Stimulated activated CD4-positive, alpha-beta T cell treated with anti-CD3 and anti-CD28 coated beads, Interleukin-2, amount 100 ng/mL, for 24 hours (primary cell): ENCODE measurements around the gene ZNF433.

ENCODE experiments used
- DNase-seq, 2 donors: peaks; one replicate each; pipeline ENCODE4 v3.0.0-alpha.2; 2020

The ZNF433 gene

GRCh38 chr19:11987405-11988281 lies 47.8 kb downstream of the ZNF433 start:
- DNase-seq = peak; percentile 96 to 97

- DNase-seq = no peak
Measured at GRCh38 chr19:11986754-11987153, 48.7 kb downstream of the ZNF433 start.

- DNase-seq = peak; percentile 9 to 21
Measured at GRCh38 chr19:11984986-11985385, 50.5 kb downstream of the ZNF433 start.

GRCh38 chr19:11982526-11982925 lies 53.0 kb downstream of the ZNF433 start:
- no peak for DNase-seq

DNA sequence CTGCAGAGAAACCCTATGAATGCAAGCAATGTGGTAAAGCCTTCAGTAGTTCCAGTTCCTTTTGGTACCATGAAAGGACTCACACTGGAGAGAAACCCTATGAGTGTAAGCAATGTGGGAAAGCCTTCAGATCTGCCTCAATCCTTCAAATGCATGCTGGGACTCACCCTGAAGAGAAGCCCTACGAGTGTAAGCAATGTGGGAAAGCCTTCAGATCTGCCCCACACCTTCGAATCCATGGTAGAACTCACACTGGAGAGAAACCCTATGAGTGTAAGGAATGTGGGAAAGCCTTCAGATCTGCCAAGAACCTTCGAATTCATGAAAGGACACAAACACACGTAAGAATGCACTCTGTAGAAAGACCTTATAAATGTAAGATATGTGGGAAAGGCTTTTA lies 56.0 kb downstream of the ZNF433 start:
- no peak for DNase-seq

- DNase-seq = no peak
Measured at GRCh38 chr19:11978492-11979100, 56.9 kb downstream of the ZNF433 start.

- no peak for DNase-seq
Measured at GRCh38 chr19:11973019-11973810, 62.3 kb downstream of the ZNF433 start.

GRCh38 chr19:11971041-11971440 lies 64.4 kb downstream of the ZNF433 start:
- no peak for DNase-seq

- no peak for DNase-seq
Measured at GRCh38 chr19:11970174-11970573, 65.3 kb downstream of the ZNF433 start.

DNA sequence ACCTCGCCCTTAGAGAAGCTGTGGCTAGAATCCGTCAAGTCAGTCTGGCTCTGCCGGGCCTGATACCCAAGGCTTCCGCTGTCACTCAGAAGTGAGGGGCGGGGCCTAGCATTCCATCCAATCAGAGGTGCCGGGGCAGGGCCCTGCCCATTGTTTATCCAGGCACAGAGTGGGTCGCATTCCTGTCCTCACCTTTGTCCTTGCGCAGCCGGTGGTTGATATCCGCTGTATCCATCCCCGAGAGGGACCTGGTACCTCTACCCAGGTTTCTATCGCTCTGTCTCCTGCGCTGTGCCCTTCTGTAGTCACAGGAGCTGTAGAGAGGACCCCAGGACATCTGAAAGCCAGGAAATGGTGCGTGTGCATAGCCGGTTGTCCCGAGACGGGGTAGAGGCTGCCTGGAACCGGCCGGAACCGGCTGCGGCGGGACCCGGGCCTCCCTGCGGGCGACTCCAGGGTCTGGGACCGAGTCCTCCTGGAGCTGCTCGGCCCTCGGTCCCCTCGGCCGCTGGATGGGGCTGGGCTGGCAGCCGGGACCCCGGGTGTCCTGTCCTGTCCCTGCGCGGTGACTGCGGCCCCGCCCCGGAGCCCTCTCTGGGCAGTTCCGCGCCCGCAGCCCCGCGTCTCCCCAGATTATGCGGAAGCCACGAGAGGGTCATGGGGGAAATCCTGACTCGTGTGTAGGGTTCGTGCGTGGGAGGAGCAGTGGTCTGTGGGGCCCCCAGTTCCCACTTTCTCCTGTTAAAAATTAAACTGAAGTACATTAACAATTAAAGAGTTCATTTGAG lies 70.4 kb downstream of the ZNF433 start, which contains the start of gene ZNF763:
Gene ZNF763 (plus strand): TSS at position 183 of the 788 bp plus-strand sequence. CDS start 169 bp downstream, at position 352.
- DNase-seq = peak; percentile 88 to 91
